NCI-H2196 (cell line): ENCODE results near the gene CITED4.

Experiments used
- DNase-seq: peaks from one replicate; lab custom pipeline; 2025; ENCODE audit not compliant: unreplicated experiment; lab: John Stamatoyannopoulos, UW

CITED4 gene

GRCh38 chr1:40886318-40887011 lies 24.3 kb upstream of the CITED4 start:
- DNase-seq: no peak

GRCh38 chr1:40884055-40884795 lies 22.1 kb upstream of the CITED4 start:
- no peak for DNase-seq

- DNase-seq: no peak
Measured at GRCh38 chr1:40880813-40881549, 18.8 kb upstream of the CITED4 start.

GRCh38 chr1:40879482-40880175 lies 17.5 kb upstream of the CITED4 start:
- DNase-seq: no peak

GRCh38 chr1:40878906-40879305 lies 16.7 kb upstream of the CITED4 start:
- no peak for DNase-seq

GRCh38 chr1:40877698-40878097 lies 15.5 kb upstream of the CITED4 start:
- peak; percentile 55 for DNase-seq

GRCh38 chr1:40876891-40877290 lies 14.7 kb upstream of the CITED4 start:
- DNase-seq: no peak

- DNase-seq: no peak
Measured at GRCh38 chr1:40876436-40876761, 14.2 kb upstream of the CITED4 start.

- no peak for DNase-seq
Measured at GRCh38 chr1:40873863-40874472, 11.8 kb upstream of the CITED4 start.

GRCh38 chr1:40872276-40872675 lies 10.1 kb upstream of the CITED4 start:
- no peak for DNase-seq

GRCh38 chr1:40870135-40870728 lies 8.1 kb upstream of the CITED4 start:
- DNase-seq: no peak

GRCh38 chr1:40868051-40868723 lies 6.0 kb upstream of the CITED4 start:
- DNase-seq: peak; percentile 30

- DNase-seq: peak; percentile 26
Measured at GRCh38 chr1:40861224-40862003, 749 bp downstream of the CITED4 start.

GRCh38 chr1:40860706-40861223 lies 1.4 kb downstream of the CITED4 start:
- no peak for DNase-seq

GRCh38 chr1:40858856-40859416 lies 3.2 kb downstream of the CITED4 start:
- no peak for DNase-seq

GRCh38 chr1:40857737-40858136 lies 4.4 kb downstream of the CITED4 start:
- no peak for DNase-seq

- no peak for DNase-seq
Measured at GRCh38 chr1:40856656-40857302, 5.4 kb downstream of the CITED4 start.

GRCh38 chr1:40856116-40856515 lies 6.0 kb downstream of the CITED4 start:
- no peak for DNase-seq
